ENCODE measurements around the gene PAMR1.

Gene PAMR1

GRCh38 chr11:35463331-35463751 lies 62.1 kb downstream of the PAMR1 start:
- no peak overlapping the region for H3K4me3 Mint-ChIP-seq
- no peaks in the 10 kb centered on the region for H3K9me3 Mint-ChIP-seq
- ATAC-seq (no peak), DNase-seq (ENCODE audit: low spot score in 2 of 2) (no peak)
- H3K36me3 Mint-ChIP-seq: no peaks in the 10 kb centered on the region
- H3K4me1 Mint-ChIP-seq: no peaks in the 10 kb centered on the region
- H3K27ac Mint-ChIP-seq: no peak overlapping the region

GRCh38 chr11:35461917-35462538 lies 63.4 kb downstream of the PAMR1 start:
- Mint-ChIP-seq H3K4me3 (no peak overlapping the region), H3K36me3 (no peaks in the 10 kb centered on the region), H3K27ac (no peak overlapping the region), H3K4me1 (no peaks in the 10 kb centered on the region), H3K9me3 (no peaks in the 10 kb centered on the region)
- no peak for DNase-seq (ENCODE audit: low spot score in 2 of 2)
- ATAC-seq: no peak

- DNase-seq (ENCODE audit: low spot score in 2 of 2): no peak
- H3K9me3 Mint-ChIP-seq: no peaks in the 10 kb centered on the region
- ATAC-seq: no peak
- H3K27ac Mint-ChIP-seq: no peak overlapping the region
- no peaks in the 10 kb centered on the region for H3K4me1 Mint-ChIP-seq
- no peaks in the 10 kb centered on the region for H3K36me3 Mint-ChIP-seq
- no peak overlapping the region for H3K4me3 Mint-ChIP-seq
Measured at GRCh38 chr11:35459489-35459888, 65.9 kb downstream of the PAMR1 start.

DNA sequence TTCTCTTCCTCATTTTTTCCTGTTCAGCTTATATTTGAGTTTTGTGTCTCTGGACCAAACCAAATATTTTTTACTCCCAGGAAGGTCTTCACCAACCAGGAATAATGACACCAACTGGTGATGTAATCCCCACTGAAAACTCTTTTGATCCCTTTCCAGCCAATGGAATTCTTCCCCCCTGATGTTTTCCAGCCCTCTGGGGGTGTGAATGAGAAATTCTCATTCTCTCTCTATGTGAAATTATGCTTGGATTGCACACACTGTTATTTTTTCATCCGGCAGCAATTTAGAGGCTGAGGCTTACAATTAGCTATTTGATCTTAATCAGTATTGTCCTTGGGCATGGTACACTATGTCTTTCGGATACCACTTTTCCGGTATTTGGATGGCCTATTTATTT lies 66.6 kb downstream of the PAMR1 start:
- no peak overlapping the region for H3K27ac Mint-ChIP-seq
- H3K9me3 Mint-ChIP-seq: no peaks in the 10 kb centered on the region
- no peak overlapping the region for H3K4me3 Mint-ChIP-seq
- no peaks in the 10 kb centered on the region for H3K36me3 Mint-ChIP-seq
- ATAC-seq (no peak), DNase-seq (ENCODE audit: low spot score in 2 of 2) (no peak)
- H3K4me1 Mint-ChIP-seq: no peaks in the 10 kb centered on the region

DNA sequence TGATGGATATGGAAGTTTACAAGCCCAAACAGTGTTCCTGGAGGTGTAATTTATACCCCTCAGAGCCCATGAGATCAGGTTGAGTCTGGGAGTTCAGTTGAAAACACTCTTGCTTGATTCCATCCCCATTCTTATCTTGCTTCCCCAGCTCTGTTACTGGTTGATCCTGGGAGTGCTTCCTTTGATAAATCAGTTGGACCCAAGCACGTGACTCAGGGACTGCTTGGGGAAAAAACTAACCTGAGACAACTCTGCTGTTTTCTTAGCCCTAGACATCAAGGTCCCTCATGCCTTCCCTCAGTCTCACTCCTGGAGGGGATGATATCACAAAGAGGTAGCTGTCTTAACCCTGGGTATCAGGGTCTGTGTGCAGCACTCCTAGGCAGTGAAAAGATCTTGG lies 71.1 kb downstream of the PAMR1 start:
- ATAC-seq: no peak
- no peaks in the 10 kb centered on the region for H3K9me3 Mint-ChIP-seq
- no peak overlapping the region for H3K4me3 Mint-ChIP-seq
- DNase-seq (ENCODE audit: low spot score in 2 of 2): no peak
- no peaks in the 10 kb centered on the region for H3K36me3 Mint-ChIP-seq
- no peaks in the 10 kb centered on the region for H3K4me1 Mint-ChIP-seq
- H3K27ac Mint-ChIP-seq: no peak overlapping the region

DNA sequence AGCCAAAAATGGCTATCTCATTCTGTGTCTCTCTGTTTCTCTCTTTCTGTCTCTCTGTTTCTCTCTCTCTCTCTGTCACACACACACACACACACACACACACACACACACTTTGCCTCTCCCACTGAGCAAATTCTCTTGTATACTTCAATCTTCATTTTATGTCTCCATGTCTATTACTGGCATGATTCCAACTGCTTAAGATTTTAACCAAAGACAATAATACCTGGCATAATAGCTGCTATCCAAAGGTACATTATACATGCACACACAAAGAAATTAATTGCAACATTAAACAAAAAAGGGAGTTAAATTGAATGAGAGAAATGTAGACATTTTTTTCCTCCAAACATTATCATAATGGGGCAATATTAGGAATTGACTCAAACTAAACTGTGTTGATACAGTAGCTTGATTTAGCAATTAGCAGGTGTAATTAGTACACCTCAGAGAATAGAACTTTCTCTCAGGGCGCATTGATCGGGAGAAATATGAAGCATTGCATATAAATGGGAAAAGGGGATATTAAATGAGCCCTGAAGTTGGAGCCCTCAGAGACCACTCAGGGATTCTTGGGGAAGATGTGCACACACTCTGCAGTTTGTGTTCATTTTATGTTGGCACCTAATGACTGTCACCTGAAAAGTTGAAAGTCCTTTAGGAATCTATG lies 88.7 kb downstream of the PAMR1 start:
- no peak for DNase-seq (ENCODE audit: low spot score in 2 of 2)
- Mint-ChIP-seq H3K27ac (no peak overlapping the region), H3K36me3 (no peaks in the 10 kb centered on the region), H3K9me3 (no peaks in the 10 kb centered on the region), H3K4me1 (no peaks in the 10 kb centered on the region), H3K4me3 (no peak overlapping the region)
- ATAC-seq: no peak

DNA sequence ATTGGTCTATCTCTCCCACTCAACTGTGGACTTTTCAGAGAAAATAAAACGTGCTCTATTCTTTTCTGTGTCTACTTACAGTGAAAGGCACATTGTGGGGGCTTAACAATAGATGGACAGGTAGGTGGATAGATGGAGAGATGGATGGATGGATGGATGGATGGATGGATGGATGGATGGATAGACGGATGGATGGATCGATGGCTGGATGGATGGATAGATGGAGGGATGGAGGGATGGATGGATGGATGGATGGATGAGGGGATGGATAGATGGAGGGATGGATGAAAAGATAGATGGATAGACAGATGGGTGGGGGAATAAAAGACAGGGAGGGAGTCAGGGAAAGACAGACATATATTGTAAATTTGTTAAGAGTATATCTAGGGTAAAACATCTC lies 91.8 kb downstream of the PAMR1 start:
- Mint-ChIP-seq H3K27ac (no peak overlapping the region), H3K4me1 (no peaks in the 10 kb centered on the region), H3K9me3 (no peaks in the 10 kb centered on the region), H3K4me3 (no peak overlapping the region), H3K36me3 (no peaks in the 10 kb centered on the region)
- DNase-seq (ENCODE audit: low spot score in 2 of 2) (no peak), ATAC-seq (no peak)

GRCh38 chr11:35432464-35432863 lies 93.0 kb downstream of the PAMR1 start:
- no peak for ATAC-seq
- H3K4me1 Mint-ChIP-seq: no peaks in the 10 kb centered on the region
- no peak overlapping the region for H3K27ac Mint-ChIP-seq
- no peaks in the 10 kb centered on the region for H3K9me3 Mint-ChIP-seq
- H3K36me3 Mint-ChIP-seq: no peaks in the 10 kb centered on the region
- H3K4me3 Mint-ChIP-seq: no peak overlapping the region
- no peak for DNase-seq (ENCODE audit: low spot score in 2 of 2)

DNA sequence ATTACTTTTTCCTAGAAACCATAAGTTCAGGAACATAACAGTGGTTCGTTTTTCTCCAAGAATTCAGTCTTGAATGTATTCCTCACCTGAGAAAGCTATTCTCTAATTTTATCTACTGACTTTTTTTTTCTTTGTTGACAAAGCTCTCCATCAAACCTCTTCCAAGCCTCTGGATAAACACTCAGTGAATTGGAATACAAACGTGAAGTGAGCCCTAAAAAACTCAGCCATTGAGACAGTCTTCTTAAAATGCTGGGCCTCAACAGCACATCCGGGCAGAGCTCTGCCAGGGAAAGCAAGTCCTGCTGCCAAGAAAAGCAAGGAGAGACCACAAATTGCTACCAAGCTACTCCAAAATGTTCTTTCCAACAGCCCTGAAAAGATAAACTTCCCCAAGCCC lies 98.3 kb downstream of the PAMR1 start:
- ATAC-seq (no peak), DNase-seq (ENCODE audit: low spot score in 2 of 2) (no peak)
- H3K4me1 Mint-ChIP-seq: no peaks in the 10 kb centered on the region
- no peaks in the 10 kb centered on the region for H3K9me3 Mint-ChIP-seq
- no peak overlapping the region for H3K27ac Mint-ChIP-seq
- H3K36me3 Mint-ChIP-seq: no peaks in the 10 kb centered on the region
- H3K4me3 Mint-ChIP-seq: no peak overlapping the region

GRCh38 chr11:35426351-35426750 lies 99.1 kb downstream of the PAMR1 start:
- H3K27ac Mint-ChIP-seq: no peak overlapping the region
- no peaks in the 10 kb centered on the region for H3K36me3 Mint-ChIP-seq
- H3K4me1 Mint-ChIP-seq: no peaks in the 10 kb centered on the region
- H3K4me3 Mint-ChIP-seq: no peak overlapping the region
- DNase-seq (ENCODE audit: low spot score in 2 of 2) (no peak), ATAC-seq (no peak)
- no peaks in the 10 kb centered on the region for H3K9me3 Mint-ChIP-seq

DNA sequence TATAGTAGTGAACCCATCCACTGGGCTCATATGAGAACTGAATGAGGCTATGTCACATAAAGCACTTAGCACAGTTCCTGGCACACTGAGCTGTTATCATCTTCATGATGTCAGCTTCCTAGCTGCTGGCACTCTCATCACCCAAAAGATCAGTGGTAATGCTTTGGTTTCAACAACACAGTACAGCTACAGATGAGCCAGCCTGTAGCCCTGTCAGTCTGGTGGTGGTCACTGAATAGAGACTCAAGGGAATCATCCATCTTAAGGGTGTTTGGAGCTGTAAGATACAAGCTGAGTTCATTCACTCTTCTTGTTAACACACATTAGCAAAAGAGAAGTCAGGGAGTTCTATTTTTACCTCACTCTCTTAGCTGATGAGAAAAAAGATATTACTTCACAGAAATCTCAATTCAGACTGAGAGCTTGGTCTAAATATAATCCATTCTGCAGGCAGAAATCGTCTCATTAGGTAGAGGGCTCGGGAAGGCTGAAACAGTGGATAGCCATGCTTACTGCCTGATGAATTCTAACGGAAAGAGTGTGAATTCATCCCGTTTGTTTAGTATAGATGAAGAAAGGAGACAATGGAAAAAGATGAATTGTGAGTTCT lies 99.7 kb downstream of the PAMR1 start:
- H3K4me3 Mint-ChIP-seq: no peak overlapping the region
- DNase-seq (ENCODE audit: low spot score in 2 of 2) (no peak), ATAC-seq (no peak)
- no peaks in the 10 kb centered on the region for H3K4me1 Mint-ChIP-seq
- H3K27ac Mint-ChIP-seq: no peak overlapping the region
- no peaks in the 10 kb centered on the region for H3K9me3 Mint-ChIP-seq
- H3K36me3 Mint-ChIP-seq: no peaks in the 10 kb centered on the region

DNA sequence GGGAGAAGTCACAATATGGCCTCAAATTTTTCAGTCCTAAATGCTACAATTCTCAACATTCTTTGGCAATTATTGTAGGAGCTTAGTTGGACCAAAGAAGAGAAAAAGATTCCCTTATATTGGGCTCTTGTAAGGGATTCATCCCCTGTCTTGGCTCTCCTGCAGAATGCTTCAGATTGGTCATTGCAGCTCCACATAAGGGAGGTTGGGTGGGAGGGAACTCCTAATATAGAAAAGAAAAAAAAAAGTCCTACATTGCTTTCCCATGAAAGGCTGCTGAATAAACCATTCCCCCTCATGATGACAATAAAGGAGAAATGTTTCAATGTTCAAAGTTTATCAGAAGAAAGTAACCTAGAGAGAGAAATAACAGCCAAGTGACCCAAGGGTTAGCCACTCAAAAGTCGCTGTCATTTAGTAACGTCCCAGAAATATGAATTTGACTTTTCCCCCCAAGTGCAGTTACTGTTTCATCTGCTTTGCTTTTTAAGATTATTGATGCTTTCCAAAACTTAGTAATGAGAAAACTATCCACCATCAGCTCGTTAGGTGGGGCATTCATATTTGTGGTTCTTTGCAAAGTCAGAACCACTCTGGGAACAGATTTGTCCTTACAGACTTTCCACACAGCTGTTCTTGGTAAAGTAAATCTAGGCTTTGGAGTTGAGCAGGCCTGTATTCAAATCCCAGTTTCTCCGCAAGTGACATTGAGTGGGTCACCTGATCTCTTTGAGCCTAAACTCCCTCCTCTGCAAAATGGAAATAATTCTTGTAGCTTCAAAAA lies 101.1 kb downstream of the PAMR1 start:
- no peaks in the 10 kb centered on the region for H3K9me3 Mint-ChIP-seq
- no peak overlapping the region for H3K4me3 Mint-ChIP-seq
- no peaks in the 10 kb centered on the region for H3K4me1 Mint-ChIP-seq
- no peak for ATAC-seq
- no peak for DNase-seq (ENCODE audit: low spot score in 2 of 2)
- H3K27ac Mint-ChIP-seq: no peak overlapping the region
- no peaks in the 10 kb centered on the region for H3K36me3 Mint-ChIP-seq

- Mint-ChIP-seq H3K4me1 (peaks cover 6% of the 10 kb centered on the region), H3K4me3 (peak overlapping the region; percentile 43), H3K9me3 (no peaks in the 10 kb centered on the region), H3K36me3 (no peaks in the 10 kb centered on the region), H3K27ac (no peak overlapping the region)
- ATAC-seq (no peak), DNase-seq (ENCODE audit: low spot score in 2 of 2) (no peak)
Measured at GRCh38 chr11:35420371-35420770, 105.0 kb downstream of the PAMR1 start.

- ATAC-seq: no peak
- no peaks in the 10 kb centered on the region for H3K9me3 Mint-ChIP-seq
Measured at GRCh38 chr11:35419830-35420333, 105.5 kb downstream of the PAMR1 start.

GRCh38 chr11:35419184-35419829 lies 106.1 kb downstream of the PAMR1 start, which contains the start of gene SLC1A2:
SLC1A2 (minus strand) TSS chr11:35419558; CDS start chr11:35418966, 592 bp downstream.
- ATAC-seq: no peak
- H3K4me1 Mint-ChIP-seq: peaks cover 6% of the 10 kb centered on the region
- no peak for DNase-seq (ENCODE audit: low spot score in 2 of 2)
- H3K9me3 Mint-ChIP-seq: no peaks in the 10 kb centered on the region
- no peak within 1 kb of the TSS for H3K27ac Mint-ChIP-seq
- H3K4me3 Mint-ChIP-seq: peak within 1 kb of the TSS; percentile 43
- no peaks in the 10 kb centered on the region for H3K36me3 Mint-ChIP-seq

More at GRCh38 chr11:35419830-35420333, 105.5 kb downstream of the PAMR1 start:
- Mint-ChIP-seq H3K36me3 (no peaks in the 10 kb centered on the region), H3K27ac (no peak overlapping the region), H3K4me3 (peak overlapping the region; percentile 43), H3K4me1 (peaks cover 6% of the 10 kb centered on the region)
- no peak for DNase-seq (ENCODE audit: low spot score in 2 of 2)
